Right atrium auricular region (tissue), 2 donors: ENCODE results near the gene RNU6-9. TPM values are rescaled to one million over a fixed set of nuclear protein-coding genes. Genes with fewer than 3 reads are reported as not detected.

ENCODE experiments used
- DNase-seq: peaks from one replicate; pipeline ENCODE4 v3.0.0-alpha.2; 2019; ENCODE audit warnings: low spot score
- H3K27ac ChIP-seq, 2 donors: fragments of 200-600 bp; sonication (generic); 1 replicate in 1 of 2; 2 replicates in 1 of 2; pipeline ENCODE4 v1.5.1; 2016 to 2019
- H3K27me3 ChIP-seq, 2 donors: fragments of 200-600 bp; sonication (generic); one replicate each; pipeline versions ENCODE4 v1.5.1 to v1.6.0; 2017 to 2019
- H3K36me3 ChIP-seq: fragments of 200-600 bp; sonication (generic); one replicate; pipeline ENCODE4 v1.5.1; 2016
- H3K4me1 ChIP-seq, 2 donors: fragments of 200-600 bp; sonication (generic); one replicate each; pipeline versions ENCODE4 v1.5.1 to v1.6.0; 2017 to 2019
- H3K4me3 ChIP-seq, 2 donors: fragments of 200-600 bp; sonication (generic); 1 replicate in 1 of 2; 2 replicates in 1 of 2; pipeline ENCODE4 v1.5.1; 2017 to 2019; ENCODE audit warnings: mild to moderate bottlenecking in 1 of 2, moderate library complexity in 1 of 2
- H3K9me3 ChIP-seq, 2 donors: fragments of 200-600 bp; sonication (generic); one replicate each; pipeline ENCODE4 v1.5.1; 2019
- total RNA-seq, 2 donors: library from RNA; depleted of rRNA; stranded (reverse); fragments of >200 nt; gene quantifications; one replicate each; pipeline ENCODE4 v1.1.0, GENCODE V29; 2016
- TF ChIP-seq, protein P1 (sequence below), 2 donors: fragments of 200-600 bp; sonication (generic); IDR thresholded peaks; one replicate each; pipeline ENCODE4 v1.5.1; 2019; ENCODE audit warnings: antibody characterized with exemption in 2 of 2

RNU6-9 gene
- total RNA-seq, 2 donors from 2014 or later: not detected

DNA sequence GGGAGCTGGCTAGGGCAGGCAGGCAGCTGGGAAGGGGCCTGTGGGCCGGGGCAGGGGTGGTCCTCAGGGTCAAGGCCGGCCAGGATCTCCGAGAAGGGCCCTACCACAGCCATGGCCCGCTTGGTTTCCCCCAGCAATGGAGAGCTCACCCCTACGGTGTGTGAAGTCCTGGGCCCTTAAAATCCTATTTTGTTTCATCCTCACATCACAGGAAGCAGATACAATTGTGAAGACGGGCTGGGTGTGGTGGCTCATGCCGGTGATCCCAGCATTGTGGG, 8.7 kb downstream of the RNU6-9 start:
- TF ChIP-seq, protein P1, sequence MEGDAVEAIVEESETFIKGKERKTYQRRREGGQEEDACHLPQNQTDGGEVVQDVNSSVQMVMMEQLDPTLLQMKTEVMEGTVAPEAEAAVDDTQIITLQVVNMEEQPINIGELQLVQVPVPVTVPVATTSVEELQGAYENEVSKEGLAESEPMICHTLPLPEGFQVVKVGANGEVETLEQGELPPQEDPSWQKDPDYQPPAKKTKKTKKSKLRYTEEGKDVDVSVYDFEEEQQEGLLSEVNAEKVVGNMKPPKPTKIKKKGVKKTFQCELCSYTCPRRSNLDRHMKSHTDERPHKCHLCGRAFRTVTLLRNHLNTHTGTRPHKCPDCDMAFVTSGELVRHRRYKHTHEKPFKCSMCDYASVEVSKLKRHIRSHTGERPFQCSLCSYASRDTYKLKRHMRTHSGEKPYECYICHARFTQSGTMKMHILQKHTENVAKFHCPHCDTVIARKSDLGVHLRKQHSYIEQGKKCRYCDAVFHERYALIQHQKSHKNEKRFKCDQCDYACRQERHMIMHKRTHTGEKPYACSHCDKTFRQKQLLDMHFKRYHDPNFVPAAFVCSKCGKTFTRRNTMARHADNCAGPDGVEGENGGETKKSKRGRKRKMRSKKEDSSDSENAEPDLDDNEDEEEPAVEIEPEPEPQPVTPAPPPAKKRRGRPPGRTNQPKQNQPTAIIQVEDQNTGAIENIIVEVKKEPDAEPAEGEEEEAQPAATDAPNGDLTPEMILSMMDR (IDR thresholded peaks at IDR 0.05): no peak
- Histone ChIP-seq H3K36me3 (peaks cover 12% of the 10 kb centered on the region), H3K27ac (no peak overlapping the region), H3K4me1 (no peaks in the 10 kb centered on the region), H3K4me3 (no peak overlapping the region), H3K9me3 (no peaks in the 10 kb centered on the region), H3K27me3 (no peaks in the 10 kb centered on the region)
- DNase-seq: no peak

DNA sequence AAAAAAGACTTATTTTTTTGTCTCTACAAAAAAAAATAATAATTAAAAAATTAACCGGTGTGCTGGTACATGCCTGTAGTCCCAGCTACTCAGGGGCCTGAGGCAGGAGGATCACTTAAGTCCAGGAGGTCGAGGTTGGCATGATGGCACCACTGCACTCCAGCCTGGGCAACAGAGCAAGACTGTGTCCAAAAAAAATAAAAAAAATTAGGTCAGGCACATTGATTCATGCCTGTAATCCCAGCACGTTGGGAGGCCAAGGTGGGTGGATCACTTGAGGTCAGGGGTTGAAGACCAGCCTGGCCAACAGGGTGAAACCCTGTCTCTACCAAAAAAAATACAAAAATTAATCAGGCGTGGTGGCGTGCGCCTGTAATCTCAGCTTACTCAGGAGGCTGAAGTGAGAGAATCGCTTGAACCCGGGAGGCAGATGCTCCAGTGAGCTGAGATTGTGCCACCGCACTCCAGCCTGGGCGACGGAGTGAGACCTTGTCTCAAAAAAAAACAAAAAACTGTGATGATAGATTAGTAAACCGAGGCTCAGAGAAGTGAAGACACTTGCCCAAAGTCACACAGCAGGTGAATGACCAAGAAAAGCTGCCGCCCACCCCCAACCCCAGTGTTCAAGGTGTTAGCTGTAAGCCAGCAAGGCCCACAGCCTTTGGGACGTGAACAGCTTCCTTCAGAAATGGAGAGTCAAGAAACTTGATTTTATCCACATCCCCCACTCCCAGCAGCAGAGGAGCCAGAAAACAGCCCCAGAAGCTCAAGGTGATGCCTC, 9.4 kb downstream of the RNU6-9 start:
- TF ChIP-seq, protein P1 (IDR thresholded peaks at IDR 0.05): no peak
- Histone ChIP-seq H3K9me3 (no peaks in the 10 kb centered on the region), H3K27me3 (no peaks in the 10 kb centered on the region), H3K27ac (no peak overlapping the region), H3K4me1 (no peaks in the 10 kb centered on the region), H3K4me3 (no peak overlapping the region), H3K36me3 (peaks cover 10% of the 10 kb centered on the region)
- DNase-seq: no peak

DNA sequence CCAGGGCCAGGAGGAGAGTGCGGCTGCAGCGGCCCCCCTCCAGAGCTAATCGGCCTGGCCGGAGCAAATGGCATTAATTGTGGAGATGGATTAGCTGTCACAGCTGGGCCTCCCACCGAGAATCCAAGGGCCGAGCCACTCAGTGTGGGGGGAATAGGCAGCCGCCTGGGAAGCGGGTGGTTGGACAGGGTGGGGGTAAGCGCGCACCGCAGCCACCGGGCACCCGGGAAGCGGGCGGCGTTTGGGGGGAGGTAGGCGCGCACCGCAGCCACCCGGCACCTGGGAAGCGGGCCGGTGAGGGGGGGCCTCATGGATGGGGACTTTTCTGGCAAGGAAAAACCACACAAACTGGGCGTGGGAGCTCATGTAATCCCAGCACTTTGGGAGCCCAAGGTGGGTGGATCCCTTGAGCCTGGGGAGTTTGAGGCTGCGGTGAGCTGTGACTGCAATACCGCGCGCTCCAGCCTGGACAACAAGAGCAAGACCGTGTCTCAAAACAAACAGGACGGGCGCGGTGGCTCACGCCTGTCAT, 10.0 kb downstream of the RNU6-9 start:
- H3K27ac ChIP-seq: no peak overlapping the region
- no peaks in the 10 kb centered on the region for H3K4me1 ChIP-seq
- no peaks in the 10 kb centered on the region for H3K9me3 ChIP-seq
- peaks cover 10% of the 10 kb centered on the region for H3K36me3 ChIP-seq
- no peak overlapping the region for H3K4me3 ChIP-seq
- H3K27me3 ChIP-seq: no peaks in the 10 kb centered on the region
- TF ChIP-seq, protein P1 (IDR thresholded peaks at IDR 0.05): no peak
- no peak for DNase-seq

DNA sequence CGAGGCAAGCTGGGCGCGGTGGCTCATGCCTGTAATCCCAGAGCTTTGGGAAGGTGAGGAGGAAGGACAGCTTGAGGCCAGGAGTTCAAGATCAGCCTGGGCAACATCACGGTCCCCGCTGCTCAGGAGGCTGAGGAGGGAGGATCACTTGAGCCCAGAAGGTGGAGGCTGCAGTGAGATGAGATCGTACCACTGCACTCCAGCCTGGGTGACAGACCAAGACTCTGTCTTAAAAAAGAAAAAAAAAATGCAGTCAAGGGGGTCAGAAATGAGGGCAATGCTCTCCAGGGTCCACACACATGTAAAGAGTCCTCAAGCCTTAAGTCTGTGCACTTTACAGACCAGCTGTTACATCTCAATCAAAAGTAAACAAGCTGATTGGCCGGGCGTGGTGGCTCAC, 11.3 kb downstream of the RNU6-9 start:
- no peak overlapping the region for H3K4me3 ChIP-seq
- TF ChIP-seq, protein P1 (IDR thresholded peaks at IDR 0.05): no peak
- H3K36me3 ChIP-seq: peaks cover 4% of the 10 kb centered on the region
- no peak for DNase-seq
- H3K9me3 ChIP-seq: no peaks in the 10 kb centered on the region
- H3K27ac ChIP-seq: no peak overlapping the region
- H3K4me1 ChIP-seq: no peaks in the 10 kb centered on the region
- no peaks in the 10 kb centered on the region for H3K27me3 ChIP-seq

DNA sequence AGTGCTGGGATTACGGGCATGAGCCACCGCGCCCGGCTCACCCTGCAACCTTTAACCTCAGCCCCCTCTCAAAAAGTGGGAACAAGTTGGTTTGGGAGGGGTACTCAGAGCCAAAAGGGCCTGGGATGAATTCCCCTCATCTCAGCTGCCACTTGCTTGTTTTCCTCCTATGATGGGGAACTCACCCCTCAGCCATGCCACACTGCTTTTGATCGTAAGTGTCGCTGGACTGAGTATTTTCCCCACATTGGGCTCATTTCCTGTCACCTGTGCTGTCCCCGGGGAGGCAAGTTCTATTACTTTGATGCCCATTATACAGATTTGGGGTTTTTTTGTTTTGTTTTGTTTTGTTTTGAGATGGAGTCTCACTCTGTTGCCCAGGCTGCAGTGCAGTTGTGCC, 13.2 kb downstream of the RNU6-9 start:
- Histone ChIP-seq H3K27ac (no peak overlapping the region), H3K9me3 (no peaks in the 10 kb centered on the region), H3K4me3 (no peak overlapping the region), H3K4me1 (no peaks in the 10 kb centered on the region), H3K27me3 (no peaks in the 10 kb centered on the region), H3K36me3 (no peaks in the 10 kb centered on the region)
- no peak for DNase-seq
- TF ChIP-seq, protein P1 (IDR thresholded peaks at IDR 0.05): no peak
